ENCODE measurements around the gene SDSL. TPM values are rescaled to one million over a fixed set of nuclear protein-coding genes. Genes with fewer than 3 reads are reported as not detected.

Gene SDSL
- total RNA-seq, 2 donors from 2014 or later: 0.42 TPM; not detected in 1

GRCh38 chr12:113400362-113400761 lies 21.8 kb upstream of the SDSL start:
- Mint-ChIP-seq H3K36me3 (ENCODE audit: low read depth) (peaks cover 2% of the 10 kb centered on the region), H3K4me3 (no peak overlapping the region), H3K4me1 (peaks cover 2% of the 10 kb centered on the region), H3K27ac (no peak overlapping the region), H3K27me3 (peaks cover 23% of the 10 kb centered on the region)
- DNase-seq (no peak), ATAC-seq (no peak)
- no peaks in the 10 kb centered on the region for H3K9me3 ChIP-seq (ENCODE audit: control insufficient read depth, low read length, poor library complexity, severe bottlenecking)

GRCh38 chr12:113401066-113402000 lies 20.8 kb upstream of the SDSL start:
- H3K9me3 ChIP-seq (ENCODE audit: control insufficient read depth, low read length, poor library complexity, severe bottlenecking): no peaks in the 10 kb centered on the region
- Mint-ChIP-seq H3K4me1 (peaks cover 2% of the 10 kb centered on the region), H3K4me3 (no peak overlapping the region), H3K36me3 (ENCODE audit: low read depth) (peaks cover 2% of the 10 kb centered on the region), H3K27ac (no peak overlapping the region), H3K27me3 (peaks cover 23% of the 10 kb centered on the region)
- no peak for ATAC-seq
- DNase-seq: no peak

GRCh38 chr12:113402586-113403260 lies 19.5 kb upstream of the SDSL start:
- ATAC-seq (no peak), DNase-seq (no peak)
- Mint-ChIP-seq H3K4me1 (peaks cover 1% of the 10 kb centered on the region), H3K36me3 (ENCODE audit: low read depth) (peaks cover 2% of the 10 kb centered on the region), H3K27me3 (peaks cover 23% of the 10 kb centered on the region), H3K4me3 (no peak overlapping the region), H3K27ac (no peak overlapping the region)
- no peaks in the 10 kb centered on the region for H3K9me3 ChIP-seq (ENCODE audit: control insufficient read depth, low read length, poor library complexity, severe bottlenecking)

- Mint-ChIP-seq H3K4me3 (no peak within 1 kb of the TSS), H3K4me1 (no peaks in the 10 kb centered on the region), H3K36me3 (ENCODE audit: low read depth) (peaks cover 2% of the 10 kb centered on the region), H3K27ac (no peak within 1 kb of the TSS), H3K27me3 (peaks cover 23% of the 10 kb centered on the region)
- H3K9me3 ChIP-seq (ENCODE audit: control insufficient read depth, low read length, poor library complexity, severe bottlenecking): no peaks in the 10 kb centered on the region
- no peak for ATAC-seq
- DNase-seq: no peak
Observed at GRCh38 chr12:113403435-113404415, 18.5 kb upstream of the SDSL start, which contains the start of gene SDS. TSS of gene SDS (minus strand) at chr12:113403887. CDS start at chr12:113399708, 4,179 bp downstream.

GRCh38 chr12:113405694-113406093 lies 16.5 kb upstream of the SDSL start:
- H3K9me3 ChIP-seq (ENCODE audit: control insufficient read depth, low read length, poor library complexity, severe bottlenecking): no peaks in the 10 kb centered on the region
- Mint-ChIP-seq H3K36me3 (ENCODE audit: low read depth) (no peaks in the 10 kb centered on the region), H3K27me3 (peaks cover 22% of the 10 kb centered on the region), H3K4me1 (no peaks in the 10 kb centered on the region), H3K27ac (no peak overlapping the region), H3K4me3 (no peak overlapping the region)
- DNase-seq: no peak
- ATAC-seq: no peak

- no peaks in the 10 kb centered on the region for H3K9me3 ChIP-seq (ENCODE audit: control insufficient read depth, low read length, poor library complexity, severe bottlenecking)
- Mint-ChIP-seq H3K27ac (no peak overlapping the region), H3K36me3 (ENCODE audit: low read depth) (no peaks in the 10 kb centered on the region), H3K4me3 (no peak overlapping the region), H3K4me1 (no peaks in the 10 kb centered on the region), H3K27me3 (peaks cover 22% of the 10 kb centered on the region)
- ATAC-seq (no peak), DNase-seq (no peak)
Observed at GRCh38 chr12:113407931-113408600, 14.1 kb upstream of the SDSL start.

- no peak for ATAC-seq
- no peaks in the 10 kb centered on the region for H3K9me3 ChIP-seq (ENCODE audit: control insufficient read depth, low read length, poor library complexity, severe bottlenecking)
- no peak overlapping the region for H3K4me3 Mint-ChIP-seq
- peaks cover 22% of the 10 kb centered on the region for H3K27me3 Mint-ChIP-seq
- no peak overlapping the region for H3K27ac Mint-ChIP-seq
- no peaks in the 10 kb centered on the region for H3K4me1 Mint-ChIP-seq
- no peak for DNase-seq
- no peaks in the 10 kb centered on the region for H3K36me3 Mint-ChIP-seq (ENCODE audit: low read depth)
Observed at GRCh38 chr12:113408756-113409298, 13.4 kb upstream of the SDSL start.

GRCh38 chr12:113409462-113410124 lies 12.6 kb upstream of the SDSL start:
- Mint-ChIP-seq H3K27ac (no peak overlapping the region), H3K4me3 (no peak overlapping the region), H3K27me3 (peaks cover 25% of the 10 kb centered on the region), H3K4me1 (no peaks in the 10 kb centered on the region), H3K36me3 (ENCODE audit: low read depth) (no peaks in the 10 kb centered on the region)
- no peaks in the 10 kb centered on the region for H3K9me3 ChIP-seq (ENCODE audit: control insufficient read depth, low read length, poor library complexity, severe bottlenecking)
- ATAC-seq (no peak), DNase-seq (no peak)

GRCh38 chr12:113413488-113413939 lies 8.7 kb upstream of the SDSL start:
- ATAC-seq (no peak), DNase-seq (no peak)
- Mint-ChIP-seq H3K27me3 (peaks cover 45% of the 10 kb centered on the region), H3K36me3 (ENCODE audit: low read depth) (peaks cover 2% of the 10 kb centered on the region), H3K27ac (no peak overlapping the region), H3K4me1 (no peaks in the 10 kb centered on the region), H3K4me3 (no peak overlapping the region)
- H3K9me3 ChIP-seq (ENCODE audit: control insufficient read depth, low read length, poor library complexity, severe bottlenecking): no peaks in the 10 kb centered on the region

- DNase-seq (no peak), ATAC-seq (no peak)
- no peak overlapping the region for H3K27ac Mint-ChIP-seq
- peaks cover 2% of the 10 kb centered on the region for H3K36me3 Mint-ChIP-seq (ENCODE audit: low read depth)
- H3K27me3 Mint-ChIP-seq: peaks cover 51% of the 10 kb centered on the region
- no peak overlapping the region for H3K4me3 Mint-ChIP-seq
- H3K9me3 ChIP-seq (ENCODE audit: control insufficient read depth, low read length, poor library complexity, severe bottlenecking): no peaks in the 10 kb centered on the region
- no peaks in the 10 kb centered on the region for H3K4me1 Mint-ChIP-seq
Observed at GRCh38 chr12:113414519-113415038, 7.6 kb upstream of the SDSL start.

- no peak overlapping the region for H3K4me3 Mint-ChIP-seq
- ATAC-seq: peak; percentile 36
- H3K36me3 Mint-ChIP-seq (ENCODE audit: low read depth): peaks cover 2% of the 10 kb centered on the region
- H3K4me1 Mint-ChIP-seq: no peaks in the 10 kb centered on the region
- H3K9me3 ChIP-seq (ENCODE audit: control insufficient read depth, low read length, poor library complexity, severe bottlenecking): no peaks in the 10 kb centered on the region
- peaks cover 39% of the 10 kb centered on the region for H3K27me3 Mint-ChIP-seq
- H3K27ac Mint-ChIP-seq: no peak overlapping the region
- no peak for DNase-seq
Observed at GRCh38 chr12:113416091-113416754, 6.0 kb upstream of the SDSL start.
